Mesendoderm (in vitro differentiated cells): ENCODE measurements around the gene KCNQ5.

Experiments used
- DNase-seq: peaks from one replicate; pipeline ENCODE4 v3.0.0; 2013
- H2AK5ac ChIP-seq: 2 replicates; pipeline ENCODE4 v1.6.1; 2013; ENCODE audit warnings: low read length, inconsistent platforms
- H2BK120ac ChIP-seq: 2 replicates; pipeline ENCODE4 v1.6.1; 2013; ENCODE audit warnings: low read depth, mild to moderate bottlenecking, low read length, moderate library complexity, mixed read lengths
- H2BK15ac ChIP-seq: replicated peaks from 2 replicates; pipeline ENCODE4 v1.6.1; 2013; ENCODE audit warnings: low read depth, mild to moderate bottlenecking, moderate library complexity
- H2BK5ac ChIP-seq: 2 replicates; pipeline ENCODE4 v1.6.1; 2013; ENCODE audit warnings: low read length, inconsistent platforms
- H3K18ac ChIP-seq: 2 replicates; pipeline ENCODE4 v1.6.1; 2013; ENCODE audit warnings: mild to moderate bottlenecking, low read length, mixed read lengths
- H3K23ac ChIP-seq: one replicate; pipeline ENCODE4 v1.6.1; 2013; ENCODE audit warnings: low read length
- H3K27ac ChIP-seq: 2 replicates; pipeline ENCODE4 v1.5.1; 2013; ENCODE audit warnings: low read depth, mild to moderate bottlenecking, inconsistent platforms, low read length, moderate library complexity
- H3K27me3 ChIP-seq: 2 replicates; pipeline ENCODE4 v1.6.1; 2013; ENCODE audit warnings: low read length, control low read depth, mild to moderate bottlenecking, inconsistent platforms; ENCODE audit not compliant: insufficient read depth, poor library complexity
- H3K36me3 ChIP-seq: 2 replicates; pipeline ENCODE4 v1.6.1; 2013; ENCODE audit warnings: low read length, inconsistent platforms; ENCODE audit not compliant: control insufficient read depth, insufficient read depth
- H3K4ac ChIP-seq: one replicate; pipeline ENCODE4 v1.6.1; 2013; ENCODE audit warnings: low read depth, mild to moderate bottlenecking, low read length, moderate library complexity
- H3K4me1 ChIP-seq: 2 replicates; pipeline ENCODE4 v1.6.1; 2013; ENCODE audit warnings: low read depth, low read length, inconsistent platforms; ENCODE audit not compliant: control insufficient read depth
- H3K4me2 ChIP-seq: 2 replicates; pipeline ENCODE4 v1.6.1; 2013; ENCODE audit warnings: low read length
- H3K4me3 ChIP-seq: 2 replicates; pipeline ENCODE4 v1.5.1; 2013; ENCODE audit warnings: mild to moderate bottlenecking, low read length
- H3K56ac ChIP-seq: one replicate; pipeline ENCODE4 v1.6.1; 2013; ENCODE audit warnings: low read length
- H3K79me1 ChIP-seq: 2 replicates; pipeline ENCODE4 v1.6.1; 2013; ENCODE audit warnings: low read length, inconsistent platforms
- H3K79me2 ChIP-seq: 2 replicates; pipeline ENCODE4 v1.6.1; 2013; ENCODE audit warnings: mild to moderate bottlenecking, low read length; ENCODE audit not compliant: control insufficient read depth, insufficient read depth
- H3K9ac ChIP-seq: 2 replicates; pipeline ENCODE4 v1.6.1; 2013; ENCODE audit warnings: low read length, inconsistent platforms
- H4K5ac ChIP-seq: one replicate; pipeline ENCODE4 v1.6.1; 2013; ENCODE audit warnings: low read length
- H4K8ac ChIP-seq: one replicate; pipeline ENCODE4 v1.6.1; 2013; ENCODE audit warnings: low read depth, mild to moderate bottlenecking, control low read depth, low read length, moderate library complexity
- WGBS: extraction: QIAGEN DNeasy Blood & Tissue Kit; methylation state at CpG from one replicate; pipeline ENCODE4 v1.1.7; 2013; ENCODE audit warnings: low lambda C conversion rate, missing lambda C conversion rate; ENCODE audit not compliant: insufficient coverage; ENCODE audit errors: extremely low coverage; 5-methylcytosine and 5-hydroxymethylcytosine counted together

KCNQ5 gene

GRCh38 chr6:73086726-73087125 lies 464.9 kb downstream of the KCNQ5 start:
- no peak overlapping the region for H2BK15ac ChIP-seq
- no peaks in the 10 kb centered on the region for H3K27me3 ChIP-seq
- H2BK5ac ChIP-seq: no peak overlapping the region
- no peak overlapping the region for H4K5ac ChIP-seq
- H3K27ac ChIP-seq: no peak overlapping the region
- no peak overlapping the region for H2AK5ac ChIP-seq
- H3K56ac ChIP-seq: no peak overlapping the region
- H3K9ac ChIP-seq: no peak overlapping the region
- WGBS: no CpG with 5 or more reads among the region's 2 CpGs
- H3K79me1 ChIP-seq: no peaks in the 10 kb centered on the region
- no peak overlapping the region for H3K4me2 ChIP-seq
- no peak overlapping the region for H3K4ac ChIP-seq
- H3K4me1 ChIP-seq: no peaks in the 10 kb centered on the region
- H3K18ac ChIP-seq: no peak overlapping the region
- H3K23ac ChIP-seq: no peak overlapping the region
- no peak overlapping the region for H3K4me3 ChIP-seq
- no peak overlapping the region for H2BK120ac ChIP-seq
- H3K79me2 ChIP-seq: no peaks in the 10 kb centered on the region
- DNase-seq: no peak
- no peak overlapping the region for H4K8ac ChIP-seq
- H3K36me3 ChIP-seq: no peaks in the 10 kb centered on the region

GRCh38 chr6:73088138-73088813 lies 466.4 kb downstream of the KCNQ5 start:
- no peak for DNase-seq
- H3K27ac ChIP-seq: no peak overlapping the region
- H2BK15ac ChIP-seq: no peak overlapping the region
- no peaks in the 10 kb centered on the region for H3K4me1 ChIP-seq
- H4K8ac ChIP-seq: no peak overlapping the region
- H2BK5ac ChIP-seq: no peak overlapping the region
- no peak overlapping the region for H2AK5ac ChIP-seq
- no peaks in the 10 kb centered on the region for H3K27me3 ChIP-seq
- H3K4me3 ChIP-seq: no peak overlapping the region
- no peak overlapping the region for H3K9ac ChIP-seq
- no peak overlapping the region for H3K23ac ChIP-seq
- H3K36me3 ChIP-seq: no peaks in the 10 kb centered on the region
- no peak overlapping the region for H3K56ac ChIP-seq
- WGBS: 100% methylated on average over 1 of the region's 4 CpGs
- no peaks in the 10 kb centered on the region for H3K79me1 ChIP-seq
- H3K4ac ChIP-seq: no peak overlapping the region
- H3K4me2 ChIP-seq: no peak overlapping the region
- H2BK120ac ChIP-seq: no peak overlapping the region
- H3K18ac ChIP-seq: no peak overlapping the region
- no peaks in the 10 kb centered on the region for H3K79me2 ChIP-seq
- no peak overlapping the region for H4K5ac ChIP-seq

DNA sequence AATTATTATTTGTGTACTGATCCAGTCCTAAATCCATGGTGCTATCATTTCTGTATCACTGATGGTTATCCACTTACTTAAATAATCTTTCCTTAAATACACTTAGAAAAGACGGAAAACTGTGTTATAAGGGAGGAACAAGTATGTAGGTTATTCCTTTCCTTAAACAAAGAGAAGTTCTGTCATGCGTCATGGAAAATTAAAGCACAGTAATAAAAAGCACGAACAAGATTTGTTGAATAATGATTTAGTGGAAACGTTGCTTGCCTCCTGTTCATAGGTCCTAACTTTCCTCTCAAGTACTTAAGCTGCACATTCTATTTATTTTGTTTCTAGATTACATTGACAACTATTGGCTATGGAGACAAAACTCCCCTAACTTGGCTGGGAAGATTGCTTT lies 483.1 kb downstream of the KCNQ5 start:
- Histone ChIP-seq H3K27ac (no peak overlapping the region), H3K23ac (no peak overlapping the region), H4K8ac (no peak overlapping the region), H3K18ac (no peak overlapping the region), H3K56ac (no peak overlapping the region), H3K9ac (no peak overlapping the region), H2AK5ac (no peak overlapping the region), H2BK15ac (no peak overlapping the region), H3K4me2 (no peak overlapping the region), H2BK5ac (no peak overlapping the region), H3K4ac (no peak overlapping the region), H4K5ac (no peak overlapping the region), H3K4me1 (no peaks in the 10 kb centered on the region), H3K79me2 (no peaks in the 10 kb centered on the region), H3K4me3 (no peak overlapping the region), H3K36me3 (no peaks in the 10 kb centered on the region), H2BK120ac (no peak overlapping the region), H3K79me1 (no peaks in the 10 kb centered on the region), H3K27me3 (no peaks in the 10 kb centered on the region)
- no CpG with 5 or more reads among the region's 4 CpGs for WGBS
- no peak for DNase-seq

GRCh38 chr6:73107016-73107415 lies 485.2 kb downstream of the KCNQ5 start:
- DNase-seq: no peak
- no peak overlapping the region for H3K23ac ChIP-seq
- WGBS: no CpG with 5 or more reads among the region's 1 CpG

DNA sequence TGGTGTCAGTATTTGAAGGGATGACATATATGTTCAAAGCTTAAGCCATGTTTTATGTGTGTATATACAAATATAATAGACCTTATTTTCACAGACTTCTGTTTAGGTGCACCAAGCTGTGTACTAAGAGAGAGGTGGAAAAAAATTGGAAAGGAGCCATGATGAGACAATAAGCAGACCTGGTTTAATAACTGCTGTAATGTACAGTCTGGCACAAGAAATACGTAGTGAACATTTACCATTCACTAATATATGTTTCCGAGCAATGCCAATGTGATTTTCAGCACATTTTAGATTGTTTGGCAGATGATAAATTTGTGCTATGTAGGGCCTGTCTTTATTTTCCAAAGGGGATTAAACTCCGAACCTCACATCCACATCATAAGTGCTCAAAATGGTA lies 487.1 kb downstream of the KCNQ5 start:
- no peak overlapping the region for H3K56ac ChIP-seq
- no peak for DNase-seq
- H2AK5ac ChIP-seq: no peak overlapping the region
- H3K79me1 ChIP-seq: no peaks in the 10 kb centered on the region
- no peaks in the 10 kb centered on the region for H3K27me3 ChIP-seq
- no peak overlapping the region for H3K4me2 ChIP-seq
- H3K36me3 ChIP-seq: no peaks in the 10 kb centered on the region
- no peaks in the 10 kb centered on the region for H3K4me1 ChIP-seq
- H2BK5ac ChIP-seq: no peak overlapping the region
- no peak overlapping the region for H2BK120ac ChIP-seq
- H3K27ac ChIP-seq: no peak overlapping the region
- H3K4ac ChIP-seq: no peak overlapping the region
- no peak overlapping the region for H4K5ac ChIP-seq
- no peak overlapping the region for H4K8ac ChIP-seq
- no peak overlapping the region for H3K9ac ChIP-seq
- H3K79me2 ChIP-seq: no peaks in the 10 kb centered on the region
- H3K18ac ChIP-seq: no peak overlapping the region
- no peak overlapping the region for H3K23ac ChIP-seq
- H2BK15ac ChIP-seq: no peak overlapping the region
- no CpG with 5 or more reads among the region's 3 CpGs for WGBS
- H3K4me3 ChIP-seq: no peak overlapping the region

More at GRCh38 chr6:73107016-73107415, 485.2 kb downstream of the KCNQ5 start:
- no peaks in the 10 kb centered on the region for H3K79me1 ChIP-seq
- no peaks in the 10 kb centered on the region for H3K27me3 ChIP-seq
- no peak overlapping the region for H2AK5ac ChIP-seq
- no peak overlapping the region for H3K4me3 ChIP-seq
- H3K4me1 ChIP-seq: no peaks in the 10 kb centered on the region
- no peaks in the 10 kb centered on the region for H3K79me2 ChIP-seq
- H3K4ac ChIP-seq: no peak overlapping the region
- no peak overlapping the region for H2BK15ac ChIP-seq
- no peak overlapping the region for H4K5ac ChIP-seq
- H2BK120ac ChIP-seq: no peak overlapping the region
- H4K8ac ChIP-seq: no peak overlapping the region
- H3K4me2 ChIP-seq: no peak overlapping the region
- no peak overlapping the region for H3K18ac ChIP-seq
- no peak overlapping the region for H3K9ac ChIP-seq
- H3K56ac ChIP-seq: no peak overlapping the region
- H3K36me3 ChIP-seq: no peaks in the 10 kb centered on the region
- no peak overlapping the region for H2BK5ac ChIP-seq
- H3K27ac ChIP-seq: no peak overlapping the region

GRCh38 chr6:73109659-73110058 lies 487.8 kb downstream of the KCNQ5 start:
- no CpG with 5 or more reads among the region's 3 CpGs for WGBS
- no peak overlapping the region for H4K8ac ChIP-seq

More at GRCh38 chr6:73109659-73110058, 487.8 kb downstream of the KCNQ5 start:
- H3K18ac ChIP-seq: no peak overlapping the region
- H2BK15ac ChIP-seq: no peak overlapping the region
- no peaks in the 10 kb centered on the region for H3K79me2 ChIP-seq
- H3K36me3 ChIP-seq: no peaks in the 10 kb centered on the region
- H3K4me3 ChIP-seq: no peak overlapping the region
- H3K23ac ChIP-seq: no peak overlapping the region
- no peaks in the 10 kb centered on the region for H3K4me1 ChIP-seq
- H2BK5ac ChIP-seq: no peak overlapping the region
- H3K27me3 ChIP-seq: no peaks in the 10 kb centered on the region
- no peak overlapping the region for H3K56ac ChIP-seq
- H2BK120ac ChIP-seq: no peak overlapping the region
- no peak overlapping the region for H3K9ac ChIP-seq
- H3K4ac ChIP-seq: no peak overlapping the region
- H4K5ac ChIP-seq: no peak overlapping the region
- DNase-seq: no peak
- no peak overlapping the region for H2AK5ac ChIP-seq
- no peak overlapping the region for H3K27ac ChIP-seq
- no peaks in the 10 kb centered on the region for H3K79me1 ChIP-seq
- H3K4me2 ChIP-seq: no peak overlapping the region
